ENCODE results near the gene ARRDC5.
A peak's percentile ranks its signal among the peaks of the same experiment; 100 is the strongest.
"Not testable (repeated sequence)": the region's sequence is repeated elsewhere in the genome, so short reads cannot be mapped to it uniquely, and the experiment has no call there.

Gene ARRDC5

GRCh38 chr19:4866595-4867424 lies 35.9 kb downstream of the ARRDC5 start:
- peak; percentile 48 for DNase-seq (ENCODE audit: low read depth)
- TF ChIP-seq CTCF (conservative IDR thresholded peaks at IDR 0.05; ENCODE audit: low read length), result no peak
- H3K4me3 ChIP-seq (ENCODE audit: low read length), result peak overlapping the region; percentile 94

DNA sequence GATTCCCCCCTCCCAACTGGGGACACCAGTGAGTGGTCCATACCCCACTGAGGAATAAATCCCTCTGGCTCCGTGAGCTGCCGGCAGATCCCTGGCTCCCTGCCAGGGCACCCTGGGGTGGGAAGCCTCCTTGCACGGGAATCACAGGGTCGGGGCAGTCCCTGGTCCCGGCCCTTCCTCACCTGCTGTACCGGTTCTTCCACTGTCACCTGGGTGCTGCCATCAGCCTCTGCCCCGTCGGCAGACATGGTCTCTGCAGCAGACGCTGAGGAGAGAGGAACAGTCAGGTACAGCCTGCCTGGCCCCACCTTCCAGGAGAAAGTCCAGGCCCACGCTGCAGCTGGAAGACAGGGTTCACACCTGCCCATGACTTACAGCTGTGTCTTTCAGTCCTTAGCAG lies 41.5 kb downstream of the ARRDC5 start:
- TF ChIP-seq CTCF (conservative IDR thresholded peaks at IDR 0.05; ENCODE audit: low read length), result no peak
- no peak for DNase-seq (ENCODE audit: low read depth)
- no peak overlapping the region for H3K4me3 ChIP-seq (ENCODE audit: low read length)

GRCh38 chr19:4859697-4860096 lies 43.0 kb downstream of the ARRDC5 start:
- no peak overlapping the region for H3K4me3 ChIP-seq (ENCODE audit: low read length)
- TF ChIP-seq CTCF (conservative IDR thresholded peaks at IDR 0.05; ENCODE audit: low read length), result no peak
- no peak for DNase-seq (ENCODE audit: low read depth)

DNA sequence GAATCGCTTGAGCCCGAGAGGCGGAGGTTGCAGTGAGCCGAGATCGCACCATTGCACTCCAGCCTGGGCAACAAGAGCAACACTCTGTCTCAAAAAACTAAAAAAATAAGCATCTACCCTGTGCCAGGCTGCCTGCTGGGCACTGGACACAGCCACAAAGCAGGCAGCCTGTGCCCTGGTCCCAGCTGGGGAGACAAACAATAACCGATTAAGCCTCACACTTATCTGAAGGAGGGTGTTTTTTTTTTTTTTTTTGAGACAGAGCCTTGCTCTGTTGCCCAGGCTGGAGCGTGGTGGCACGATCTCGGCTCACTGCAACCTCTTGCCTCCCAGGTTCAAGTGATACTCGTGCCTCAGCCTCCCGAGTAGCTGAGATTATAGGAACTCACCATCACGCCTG lies 46.2 kb downstream of the ARRDC5 start:
- not testable (repeated sequence) for H3K4me3 ChIP-seq (ENCODE audit: low read length); DNase-seq (ENCODE audit: low read depth)

GRCh38 chr19:4853506-4853905 lies 49.2 kb downstream of the ARRDC5 start:
- not testable (repeated sequence) for H3K4me3 ChIP-seq (ENCODE audit: low read length); DNase-seq (ENCODE audit: low read depth)

DNA sequence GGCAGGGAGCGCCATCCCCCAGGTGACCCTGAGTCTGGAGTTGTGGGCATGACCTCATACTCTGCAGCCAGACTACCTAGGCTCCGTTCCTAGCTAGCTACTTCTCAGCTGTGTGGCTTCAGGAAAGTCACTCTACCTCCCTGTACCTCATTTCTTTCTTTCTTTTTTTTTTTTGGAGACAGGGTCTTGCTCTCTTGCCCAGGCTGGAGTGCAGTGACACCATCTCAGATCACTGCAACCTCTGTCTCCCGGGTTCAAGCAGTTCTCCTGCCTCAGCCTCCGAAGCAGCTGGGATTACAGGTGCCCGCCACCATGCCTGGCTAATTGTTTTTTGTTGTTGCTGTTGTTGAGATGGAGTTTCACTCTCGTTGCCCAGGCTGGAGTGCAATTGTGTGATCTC lies 50.2 kb downstream of the ARRDC5 start:
- no peak for DNase-seq (ENCODE audit: low read depth)
- H3K4me3 ChIP-seq (ENCODE audit: low read length), result no peak overlapping the region
- no peak for TF ChIP-seq CTCF (conservative IDR thresholded peaks at IDR 0.05; ENCODE audit: low read length)

GRCh38 chr19:4851551-4852290 lies 51.0 kb downstream of the ARRDC5 start:
- peak; percentile 44 for DNase-seq (ENCODE audit: low read depth)
- peak; percentile 85 for TF ChIP-seq CTCF (conservative IDR thresholded peaks at IDR 0.05; ENCODE audit: low read length)
- no peak overlapping the region for H3K4me3 ChIP-seq (ENCODE audit: low read length)

DNA sequence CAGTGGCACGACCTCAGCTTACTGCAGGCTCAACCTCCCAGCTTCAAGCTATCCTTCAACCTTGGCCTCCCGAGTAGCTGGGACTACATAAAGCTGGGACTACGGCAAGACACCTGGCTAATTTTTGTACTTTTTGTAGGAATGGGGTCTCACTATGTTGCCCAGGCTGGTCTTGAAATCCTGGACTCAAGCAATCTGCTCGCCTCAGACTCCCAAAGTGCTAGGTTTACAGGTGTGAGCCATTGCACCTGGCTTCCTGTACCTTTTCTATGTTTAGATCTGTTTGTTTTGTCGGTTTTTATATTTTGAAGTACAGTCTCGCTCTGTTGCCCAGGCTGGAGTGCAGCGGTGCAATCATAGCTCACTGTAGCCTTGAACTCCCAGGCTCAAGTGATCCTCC lies 53.7 kb downstream of the ARRDC5 start:
- DNase-seq (ENCODE audit: low read depth), result no peak
- TF ChIP-seq CTCF (conservative IDR thresholded peaks at IDR 0.05; ENCODE audit: low read length), result no peak
- H3K4me3 ChIP-seq (ENCODE audit: low read length), result no peak overlapping the region

All from AG10803 (cell line).